H1 (cell line): ENCODE measurements around the gene ADAMTS6. TPM values are rescaled to one million over a fixed set of nuclear protein-coding genes. Genes with fewer than 3 reads are reported as not detected.
A peak's percentile ranks its signal among the peaks of the same experiment; 100 is the strongest.

Source experiments
- CTCF ChIA-PET: fragments of 300-600 bp; sonication (Branson Sonifier 250); formaldehyde crosslinking; loops from one replicate; lab custom pipeline; 2021; ENCODE audit not compliant: partially characterized antibody; lab: Charles Lee
- POLR2A ChIA-PET: fragments of 300-600 bp; sonication (Branson Sonifier 250); formaldehyde crosslinking; loops from one replicate; lab custom pipeline; 2021; ENCODE audit warnings: inconsistent platforms; ENCODE audit not compliant: partially characterized antibody; lab: Charles Lee
- DNase-seq, 2 experiments: peaks; one replicate each; pipeline versions ENCODE4 v3.0.0 to v3.0.0-alpha.2; 2010 to 2022; ENCODE audit warnings: low spot score in 2 of 2, low read depth in 1 of 2, mixed read lengths in 1 of 2
- FAIRE-seq: peaks from 2 replicates; lab custom pipeline; 2011; peaks lifted over from hg19 to GRCh38; lab: Jason Lieb, UNC
- H2AFZ ChIP-seq: 2 replicates; pipeline ENCODE4 v1.8.1; 2012; ENCODE audit warnings: low read length, inconsistent platforms
- H2AK5ac ChIP-seq: 2 replicates; pipeline ENCODE4 v1.6.1; 2013; ENCODE audit warnings: low read depth, low read length
- H2BK120ac ChIP-seq: replicated peaks from 2 replicates; pipeline ENCODE3; 2013; ENCODE audit warnings: low read depth, low read length, inconsistent platforms
- H2BK12ac ChIP-seq: 2 replicates; pipeline ENCODE4 v1.6.1; 2013; ENCODE audit warnings: low read depth, low read length
- H2BK15ac ChIP-seq: 2 replicates; pipeline ENCODE4 v1.6.1; 2013; ENCODE audit warnings: low read length
- H2BK20ac ChIP-seq: 2 replicates; pipeline ENCODE4 v1.6.1; 2013; ENCODE audit warnings: low read length
- H2BK5ac ChIP-seq: 2 replicates; pipeline ENCODE4 v1.6.1; 2013; ENCODE audit warnings: low read depth, low read length
- H3K14ac ChIP-seq: 2 replicates; pipeline ENCODE4 v1.6.1; 2013; ENCODE audit warnings: inconsistent platforms; ENCODE audit not compliant: insufficient read length
- H3K18ac ChIP-seq: 2 replicates; pipeline ENCODE4 v1.6.1; 2013; ENCODE audit warnings: low read length; ENCODE audit errors: extremely low read depth
- H3K23ac ChIP-seq: 2 replicates; pipeline ENCODE4 v1.6.1; 2013; ENCODE audit warnings: inconsistent platforms; ENCODE audit not compliant: insufficient read length
- H3K23me2 ChIP-seq: 2 replicates; pipeline ENCODE4 v1.6.1; 2013; ENCODE audit warnings: low read depth, low read length
- H3K27ac ChIP-seq: 2 replicates; pipeline ENCODE4 v1.6.1; 2011; ENCODE audit warnings: low read depth, low read length, inconsistent platforms
- H3K27me3 ChIP-seq, 4 experiments: replicated peaks in 1 of 4; 1 replicate in 1 of 4; 2 replicates in 3 of 4; pipeline versions ENCODE4 v1.6.1 to v1.8.1; 2011 to 2013; ENCODE audit warnings: low read length in 3 of 4, mild to moderate bottlenecking in 3 of 4, inconsistent platforms in 2 of 4, mixed read lengths in 2 of 4, moderate library complexity in 1 of 4; ENCODE audit not compliant: control insufficient read depth in 3 of 4, insufficient read depth in 3 of 4; ENCODE audit errors: extremely low read depth in 1 of 4
- H3K36me3 ChIP-seq, 4 experiments: 2 replicates each; pipeline versions ENCODE4 v1.6.1 to v1.8.1; 2011 to 2013; ENCODE audit warnings: mild to moderate bottlenecking in 4 of 4, low read length in 3 of 4, moderate library complexity in 2 of 4, control low read depth in 1 of 4, inconsistent platforms in 1 of 4; ENCODE audit not compliant: insufficient read depth in 4 of 4, control insufficient read depth in 2 of 4
- H3K4ac ChIP-seq: replicated peaks from 2 replicates; pipeline ENCODE3; 2013; ENCODE audit warnings: low read length, low read depth, mixed read lengths, inconsistent platforms; ENCODE audit not compliant: insufficient read length
- H3K4me1 ChIP-seq, 4 experiments: replicated peaks in 1 of 4; 1 replicate in 1 of 4; 2 replicates in 3 of 4; pipeline versions ENCODE4 v1.6.1 to v1.8.1; 2011 to 2013; ENCODE audit warnings: low read length in 3 of 4, inconsistent platforms in 2 of 4, mixed read lengths in 1 of 4; ENCODE audit not compliant: insufficient read depth in 4 of 4, control insufficient read depth in 3 of 4
- H3K4me2 ChIP-seq, 2 experiments: 2 replicates each; pipeline versions ENCODE4 v1.6.1 to v1.8.1; 2011 to 2013; ENCODE audit warnings: low read depth in 2 of 2, low read length in 2 of 2, control low read depth in 1 of 2, inconsistent platforms in 1 of 2, mild to moderate bottlenecking in 1 of 2; ENCODE audit not compliant: insufficient read depth in 1 of 2
- H3K4me3 ChIP-seq, 4 experiments: fragments of 200-600, 300-600 bp in 1 of 4; sonication (generic), shearing (Covaris generic), sonication (Bioruptor Twin) in 1 of 4; 2 replicates each; pipeline versions ENCODE4 v1.5.1 to v1.8.1; 2011 to 2016; ENCODE audit warnings: low read length in 4 of 4, low read depth in 3 of 4, control low read depth in 2 of 4, inconsistent platforms in 2 of 4, mild to moderate bottlenecking in 2 of 4, mixed read lengths in 1 of 4, moderate library complexity in 1 of 4; ENCODE audit not compliant: insufficient read depth in 2 of 4; ENCODE audit errors: extremely low read depth in 1 of 4
- H3K56ac ChIP-seq: replicated peaks from 2 replicates; pipeline ENCODE3; 2013; ENCODE audit warnings: low read depth, mild to moderate bottlenecking, mixed read lengths, low read length, inconsistent platforms; ENCODE audit not compliant: insufficient read length
- H3K79me1 ChIP-seq: 2 replicates; pipeline ENCODE4 v1.6.1; 2013; ENCODE audit warnings: low read depth, low read length, control low read depth
- H3K79me2 ChIP-seq, 2 experiments: 2 replicates each; pipeline versions ENCODE4 v1.6.1 to v1.8.1; 2012 to 2013; ENCODE audit warnings: low read length in 2 of 2, mild to moderate bottlenecking in 2 of 2, inconsistent platforms in 1 of 2; ENCODE audit not compliant: insufficient read depth in 2 of 2, control insufficient read depth in 1 of 2
- H3K9ac ChIP-seq, 4 experiments: replicated peaks in 1 of 4; 1 replicate in 1 of 4; 2 replicates in 3 of 4; pipeline versions ENCODE4 v1.6.1 to v1.8.1; 2011 to 2013; ENCODE audit warnings: low read depth in 3 of 4, low read length in 3 of 4, control low read depth in 2 of 4, mild to moderate bottlenecking in 2 of 4, moderate library complexity in 2 of 4, inconsistent platforms in 1 of 4; ENCODE audit errors: extremely low read depth in 1 of 4
- H3K9me3 ChIP-seq, 2 experiments: 2 replicates each; pipeline versions ENCODE4 v1.6.1 to v1.8.1; 2012 to 2013; ENCODE audit warnings: mild to moderate bottlenecking in 2 of 2, moderate library complexity in 2 of 2, control low read depth in 1 of 2, inconsistent platforms in 1 of 2, low read depth in 1 of 2, low read length in 1 of 2, mixed read lengths in 1 of 2; ENCODE audit not compliant: insufficient read depth in 2 of 2
- H4K20me1 ChIP-seq, 2 experiments: replicated peaks in 1 of 2; 2 replicates each; pipeline versions ENCODE3 to v1.8.1; 2011 to 2013; ENCODE audit warnings: inconsistent platforms in 2 of 2, low read length in 2 of 2, mild to moderate bottlenecking in 1 of 2; ENCODE audit not compliant: insufficient read depth in 2 of 2, control insufficient read depth in 1 of 2
- H4K5ac ChIP-seq: 2 replicates; pipeline ENCODE4 v1.6.1; 2013; ENCODE audit warnings: low read length, low read depth, mixed read lengths, inconsistent platforms; ENCODE audit not compliant: insufficient read length
- H4K8ac ChIP-seq: 2 replicates; pipeline ENCODE4 v1.8.0; 2013; ENCODE audit warnings: mild to moderate bottlenecking, moderate library complexity, low read length, inconsistent platforms; ENCODE audit not compliant: insufficient read depth; ENCODE audit errors: extremely low read depth
- H4K91ac ChIP-seq: replicated peaks from 2 replicates; pipeline ENCODE3; 2013; ENCODE audit warnings: low read length, mixed read lengths, inconsistent platforms; ENCODE audit not compliant: insufficient read length
- CTBP2 ChIP-seq: IDR thresholded peaks from 2 replicates; pipeline ENCODE4 v1.7.0; 2011; ENCODE audit warnings: borderline replicate concordance, mild to moderate bottlenecking, moderate library complexity, mixed read lengths, low read length; ENCODE audit not compliant: insufficient read depth, insufficient read length
- EZH2 ChIP-seq: fragments of 200-600 bp; sonication (generic); IDR thresholded peaks from 2 replicates; pipeline ENCODE4 v1.7.1; 2012; ENCODE audit warnings: low read depth, mild to moderate bottlenecking, moderate library complexity, low read length, inconsistent platforms; ENCODE audit not compliant: severe bottlenecking
- HDAC2 ChIP-seq, 2 experiments: fragments of 300-600 bp in 1 of 2; sonication (generic) in 1 of 2; IDR thresholded peaks; 2 replicates each; pipeline ENCODE4 v1.6.1; 2011 to 2012; ENCODE audit warnings: low read depth in 2 of 2, low read length in 2 of 2, mild to moderate bottlenecking in 2 of 2, moderate library complexity in 2 of 2, borderline replicate concordance in 1 of 2, inconsistent platforms in 1 of 2
- NANOG ChIP-seq: IDR thresholded peaks from 2 replicates; pipeline ENCODE4 v1.6.1; 2011; ENCODE audit warnings: low read length, low read depth, mild to moderate bottlenecking, inconsistent platforms; ENCODE audit not compliant: insufficient read depth, poor library complexity, severe bottlenecking
- NRF1 ChIP-seq: IDR thresholded peaks from 2 replicates; pipeline ENCODE4 v1.6.1; 2011; ENCODE audit warnings: mild to moderate bottlenecking, low read depth, low read length, improper control_type of control experiment
- POLR2AphosphoS5 ChIP-seq: IDR thresholded peaks from 2 replicates; pipeline ENCODE4 v1.6.1; 2011; ENCODE audit warnings: low read depth, low read length
- RAD21 ChIP-seq, 2 experiments: IDR thresholded peaks in 1 of 2; conservative IDR thresholded peaks in 1 of 2; 2 replicates each; pipeline ENCODE4 v1.6.1; 2011; ENCODE audit warnings: low read depth in 2 of 2, low read length in 2 of 2, improper control_type of control experiment in 1 of 2, inconsistent platforms in 1 of 2, mild to moderate bottlenecking in 1 of 2, moderate library complexity in 1 of 2
- SIN3A ChIP-seq, 2 experiments: IDR thresholded peaks in 1 of 2; conservative IDR thresholded peaks in 1 of 2; 2 replicates each; pipeline ENCODE4 v1.6.1; 2011 to 2012; ENCODE audit warnings: low read length in 2 of 2, improper control_type of control experiment in 1 of 2, low read depth in 1 of 2, mild to moderate bottlenecking in 1 of 2
- SIX5 ChIP-seq: IDR thresholded peaks from 2 replicates; pipeline ENCODE4 v1.6.1; 2011; ENCODE audit warnings: mild to moderate bottlenecking, low read depth, low read length
- TAF1 ChIP-seq: IDR thresholded peaks from 2 replicates; pipeline ENCODE4 v1.6.1; 2011; ENCODE audit warnings: mild to moderate bottlenecking, low read depth, low read length
- WGBS, 2 experiments: shearing (Covaris generic) in 1 of 2; methylation state at CpG; one replicate each; pipeline versions ENCODE4 v1.1.6 to v1.1.7; 2013 to 2015; ENCODE audit warnings: low lambda C conversion rate in 2 of 2, mixed read lengths in 2 of 2, inconsistent platforms in 1 of 2, low coverage in 1 of 2, missing lambda C conversion rate in 1 of 2; ENCODE audit not compliant: insufficient replicate concordance in 2 of 2, insufficient coverage in 1 of 2, insufficient read length in 1 of 2; ENCODE audit errors: extremely low coverage in 1 of 2, missing lambda C conversion rate in 1 of 2; 5-methylcytosine and 5-hydroxymethylcytosine counted together
- polyA plus RNA-seq, 7 experiments: library from polyadenylated mRNA; depleted of rRNA in 3 of 7; stranded (reverse) in 5 of 7; unstranded in 2 of 7; fragments of >200 nt in 5 of 7; fragments of 200-250 nt in 2 of 7; gene quantifications; 1 replicate in 5 of 7; 2 replicates in 1 of 7; 4 replicates in 1 of 7; pipeline versions ENCODE4 v1.2.1 to v1.2.3, GENCODE V29; 2011 to 2013; ENCODE audit warnings: missing spikeins in 2 of 7, mixed read lengths in 2 of 7
- total RNA-seq: library from RNA; stranded (reverse); fragmentation: NEBNext Ultra II Directional; extraction: Animal tissue kit (Norgen Biotek cat#: 25700); gene quantifications from 2 replicates; pipeline ENCODE4 v1.2.1, GENCODE V29; 2021

Gene ADAMTS6
- total and polyA plus RNA-seq, 2 of the 8 experiments (the other 6 are each of a cell fraction or from before 2014, with no cell fraction given): 0.74 to 2.4 TPM

DNA sequence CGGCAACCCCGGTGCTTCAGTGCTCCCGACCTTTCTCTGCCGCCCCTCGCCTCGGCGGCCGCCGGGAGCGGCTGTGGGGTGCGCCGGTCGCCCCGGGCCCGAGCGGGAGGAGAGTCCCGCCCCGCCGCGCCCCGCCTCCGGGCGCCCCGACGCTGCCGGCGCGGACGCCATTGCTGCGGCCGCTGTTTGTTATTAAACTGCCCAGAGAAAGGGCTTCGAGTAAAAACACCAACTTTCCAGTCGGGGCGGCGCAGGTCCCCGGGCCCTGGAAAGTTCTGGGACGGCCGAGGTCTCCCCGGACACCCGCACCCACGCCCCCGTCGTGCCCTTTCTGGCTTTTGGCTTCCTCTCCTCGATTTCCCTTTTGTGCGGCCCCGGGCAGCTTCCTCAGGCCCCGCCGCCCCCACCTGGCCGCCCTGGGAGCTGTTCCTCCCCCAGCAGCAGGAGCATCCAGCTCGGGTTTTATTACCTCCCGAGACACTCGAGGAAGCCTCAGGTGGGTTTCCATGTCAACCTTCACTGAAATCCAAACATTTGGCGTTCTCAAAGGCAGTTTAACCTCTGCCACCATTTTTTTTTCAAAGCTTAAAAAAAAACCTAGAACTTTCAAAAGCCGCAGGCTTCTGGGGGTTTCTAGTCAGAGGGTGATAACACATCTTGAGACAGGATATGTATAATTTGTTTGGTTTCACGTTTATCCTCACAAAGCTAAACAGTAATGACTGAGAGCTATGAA, 378.6 kb downstream of the ADAMTS6 start:
- CTCF ChIA-PET: interaction anchor here (0.7 to 6.8 kb wide), 13 partner anchors 10 to 483 kb away, joined by 3 to 63 read pairs (median 4); partner anchors contain the start of gene ADAMTS6
- no peak overlapping the region for H2AK5ac ChIP-seq
- H3K9me3 ChIP-seq: no peaks in the 10 kb centered on the region
- DNase-seq: peak in 1 of 2 experiments; percentile 75
- POLR2A ChIA-PET: interaction anchor here (0.6 to 2.5 kb wide), 12 partner anchors 9 to 407 kb away, joined by 3 to 9 read pairs (median 4); partner anchors contain the start of gene ADAMTS6
- H3K9ac ChIP-seq: peak overlapping the region; percentile 45 to 78 (median 54); a peak in 6 of 7 replicates
- H3K36me3 ChIP-seq: no peaks in the 10 kb centered on the region
- H3K27ac ChIP-seq: peak overlapping the region; percentile 71; the same call in 1 of the 2 replicates
- H2BK120ac ChIP-seq: no peak overlapping the region
- H2BK12ac ChIP-seq: peak overlapping the region; percentile 92
- H3K56ac ChIP-seq: peak overlapping the region; percentile 10
- 64% methylated on average over 23 of the region's 55 CpGs; no CpG with 5 or more reads in 1 of the 2 experiments for WGBS, 2 experiments
- H4K20me1 ChIP-seq: no peaks in the 10 kb centered on the region
- no peak for FAIRE-seq
- no peaks in the 10 kb centered on the region for H3K23me2 ChIP-seq
- H2BK20ac ChIP-seq: no peak overlapping the region
- H3K79me1 ChIP-seq: no peaks in the 10 kb centered on the region
- peak overlapping the region; percentile 69; the same call in 1 of the 2 replicates for H2BK5ac ChIP-seq
- peaks cover 4 to 6% (median 5%) of the 10 kb centered on the region in 4 experiments; a peak in 6 of 7 replicates for H3K4me1 ChIP-seq
- peak overlapping the region; percentile 14 to 55 (median 26); a peak in 6 of 8 replicates for H3K4me3 ChIP-seq
- peak overlapping the region; percentile 93; the same call in 1 of the 2 replicates for H4K8ac ChIP-seq
- H3K23ac ChIP-seq: no peak overlapping the region
- peak overlapping the region; percentile 92; the same call in 1 of the 2 replicates for H2AFZ ChIP-seq
- H3K4me2 ChIP-seq: peak overlapping the region; percentile 46 to 56
- no peak overlapping the region for H4K5ac ChIP-seq
- H3K4ac ChIP-seq: no peak overlapping the region
- no peak overlapping the region for H2BK15ac ChIP-seq
- no peak overlapping the region for H3K14ac ChIP-seq
- H3K18ac ChIP-seq: peak overlapping the region; percentile 68
- H3K27me3 ChIP-seq: no peaks in the 10 kb centered on the region
- H3K79me2 ChIP-seq: no peaks in the 10 kb centered on the region
- H4K91ac ChIP-seq: no peak overlapping the region
- TF ChIP-seq SIX5: no peak
- no peak for TF ChIP-seq RAD21 (IDR thresholded peaks at IDR 0.05 in 1 of 2, conservative IDR thresholded peaks at IDR 0.05 in 1 of 2; ENCODE audit: low read depth in 2 of 2, low read length in 2 of 2)
- TF ChIP-seq HDAC2 (IDR thresholded peaks at IDR 0.05; ENCODE audit: borderline replicate concordance in 1 of 2, low read depth in 2 of 2, low read length in 2 of 2): no peak
- no peak for TF ChIP-seq NANOG
- TF ChIP-seq SIN3A (conservative IDR thresholded peaks at IDR 0.05 in 1 of 2, IDR thresholded peaks at IDR 0.05 in 1 of 2; ENCODE audit: low read depth in 1 of 2, low read length in 2 of 2): no peak
- no peak for TF ChIP-seq CTBP2
- peak; percentile 69 for TF ChIP-seq TAF1
- TF ChIP-seq POLR2AphosphoS5: no peak
- no peak for TF ChIP-seq EZH2
- TF ChIP-seq NRF1: no peak
